Measurements from ENCODE around the gene UGT1A8. TPM values are rescaled to one million over a fixed set of nuclear protein-coding genes. Genes with fewer than 3 reads are reported as not detected.

The UGT1A8 gene
- total and polyA plus RNA-seq, 9 of the 15 experiments (the other 6 are each of a cell fraction or from before 2014, with no cell fraction given) = 0.04 TPM; not detected in 8

DNA sequence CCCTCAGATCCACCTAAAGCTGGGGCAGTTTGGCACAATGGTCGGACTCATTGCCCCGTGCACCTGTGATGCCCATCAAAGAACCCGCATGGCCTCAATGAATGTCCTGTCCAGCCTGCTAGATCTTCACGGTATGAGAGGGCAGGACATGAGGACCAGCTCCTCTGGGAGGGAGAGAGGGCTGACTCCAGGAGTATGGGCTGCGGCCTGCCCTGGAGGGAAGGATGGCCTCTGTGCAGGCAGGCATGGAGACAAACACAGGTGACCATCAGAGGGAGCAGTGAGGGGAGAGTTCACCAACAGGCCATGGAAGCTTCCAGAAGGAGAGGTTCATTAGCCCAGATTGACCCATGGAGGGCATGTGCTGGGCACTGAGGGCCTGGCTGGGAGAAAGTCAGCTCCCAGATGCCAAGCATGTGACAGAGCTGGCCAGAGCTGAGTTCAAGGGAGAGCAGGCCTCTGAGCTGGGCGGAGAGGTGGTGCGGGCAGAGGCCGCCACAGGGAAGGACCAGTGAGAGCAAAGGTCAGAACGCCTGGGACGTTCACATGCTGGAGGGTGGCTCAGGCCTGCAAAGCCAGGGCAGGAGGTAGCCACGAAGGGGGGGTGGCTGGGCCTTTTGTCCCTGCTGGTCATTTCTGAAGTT, 200.7 kb downstream of the UGT1A8 start (continued):
- TF ChIP-seq, protein P1, sequence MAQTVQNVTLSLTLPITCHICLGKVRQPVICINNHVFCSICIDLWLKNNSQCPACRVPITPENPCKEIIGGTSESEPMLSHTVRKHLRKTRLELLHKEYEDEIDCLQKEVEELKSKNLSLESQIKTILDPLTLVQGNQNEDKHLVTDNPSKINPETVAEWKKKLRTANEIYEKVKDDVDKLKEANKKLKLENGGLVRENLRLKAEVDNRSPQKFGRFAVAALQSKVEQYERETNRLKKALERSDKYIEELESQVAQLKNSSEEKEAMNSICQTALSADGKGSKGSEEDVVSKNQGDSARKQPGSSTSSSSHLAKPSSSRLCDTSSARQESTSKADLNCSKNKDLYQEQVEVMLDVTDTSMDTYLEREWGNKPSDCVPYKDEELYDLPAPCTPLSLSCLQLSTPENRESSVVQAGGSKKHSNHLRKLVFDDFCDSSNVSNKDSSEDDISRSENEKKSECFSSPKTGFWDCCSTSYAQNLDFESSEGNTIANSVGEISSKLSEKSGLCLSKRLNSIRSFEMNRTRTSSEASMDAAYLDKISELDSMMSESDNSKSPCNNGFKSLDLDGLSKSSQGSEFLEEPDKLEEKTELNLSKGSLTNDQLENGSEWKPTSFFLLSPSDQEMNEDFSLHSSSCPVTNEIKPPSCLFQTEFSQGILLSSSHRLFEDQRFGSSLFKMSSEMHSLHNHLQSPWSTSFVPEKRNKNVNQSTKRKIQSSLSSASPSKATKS (CRISPR knock-in tag; IDR thresholded peaks at IDR 0.05) = no peak
- TF ChIP-seq, protein P2, sequence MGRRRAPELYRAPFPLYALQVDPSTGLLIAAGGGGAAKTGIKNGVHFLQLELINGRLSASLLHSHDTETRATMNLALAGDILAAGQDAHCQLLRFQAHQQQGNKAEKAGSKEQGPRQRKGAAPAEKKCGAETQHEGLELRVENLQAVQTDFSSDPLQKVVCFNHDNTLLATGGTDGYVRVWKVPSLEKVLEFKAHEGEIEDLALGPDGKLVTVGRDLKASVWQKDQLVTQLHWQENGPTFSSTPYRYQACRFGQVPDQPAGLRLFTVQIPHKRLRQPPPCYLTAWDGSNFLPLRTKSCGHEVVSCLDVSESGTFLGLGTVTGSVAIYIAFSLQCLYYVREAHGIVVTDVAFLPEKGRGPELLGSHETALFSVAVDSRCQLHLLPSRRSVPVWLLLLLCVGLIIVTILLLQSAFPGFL (CRISPR knock-in tag; IDR thresholded peaks at IDR 0.05) = no peak
- TF ChIP-seq, protein P3, sequence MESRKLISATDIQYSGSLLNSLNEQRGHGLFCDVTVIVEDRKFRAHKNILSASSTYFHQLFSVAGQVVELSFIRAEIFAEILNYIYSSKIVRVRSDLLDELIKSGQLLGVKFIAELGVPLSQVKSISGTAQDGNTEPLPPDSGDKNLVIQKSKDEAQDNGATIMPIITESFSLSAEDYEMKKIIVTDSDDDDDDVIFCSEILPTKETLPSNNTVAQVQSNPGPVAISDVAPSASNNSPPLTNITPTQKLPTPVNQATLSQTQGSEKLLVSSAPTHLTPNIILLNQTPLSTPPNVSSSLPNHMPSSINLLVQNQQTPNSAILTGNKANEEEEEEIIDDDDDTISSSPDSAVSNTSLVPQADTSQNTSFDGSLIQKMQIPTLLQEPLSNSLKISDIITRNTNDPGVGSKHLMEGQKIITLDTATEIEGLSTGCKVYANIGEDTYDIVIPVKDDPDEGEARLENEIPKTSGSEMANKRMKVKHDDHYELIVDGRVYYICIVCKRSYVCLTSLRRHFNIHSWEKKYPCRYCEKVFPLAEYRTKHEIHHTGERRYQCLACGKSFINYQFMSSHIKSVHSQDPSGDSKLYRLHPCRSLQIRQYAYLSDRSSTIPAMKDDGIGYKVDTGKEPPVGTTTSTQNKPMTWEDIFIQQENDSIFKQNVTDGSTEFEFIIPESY (CRISPR knock-in tag; IDR thresholded peaks at IDR 0.05) = no peak
- no peak for TF ChIP-seq NCOR1 (IDR thresholded peaks at IDR 0.05)
